Gastrocnemius medialis (tissue), 4 donors: Measurements from ENCODE around the gene SPAG5. TPM values are rescaled to one million over a fixed set of nuclear protein-coding genes. Genes with fewer than 3 reads are reported as not detected.
"Not testable (repeated sequence)": the region's sequence is repeated elsewhere in the genome, so short reads cannot be mapped to it uniquely, and the experiment has no call there.

ENCODE experiments used
- ATAC-seq, 2 donors: fragments of 150-250 bp; one replicate each; pipeline ENCODE4 v1.9.1; 2016
- DNase-seq, 2 donors: peaks; one replicate each; pipeline ENCODE4 v3.0.0-alpha.2; 2019
- H3K27ac ChIP-seq, 4 donors: fragments of 200-600 bp; sonication (generic); 1 replicate in 1 of 4; 2 replicates in 3 of 4; pipeline ENCODE4 v1.5.1; 2016 to 2018; ENCODE audit warnings: mild to moderate bottlenecking in 2 of 4, moderate library complexity in 1 of 4
- H3K27me3 ChIP-seq, 3 donors: fragments of 200-600 bp; sonication (generic) in 2 of 3; 1 replicate in 1 of 3; 2 replicates in 2 of 3; pipeline versions ENCODE4 v1.5.1 to v1.6.0; 2016 to 2019; ENCODE audit warnings: mild to moderate bottlenecking in 1 of 3, moderate library complexity in 1 of 3
- H3K36me3 ChIP-seq, 2 donors: fragments of 200-600 bp; sonication (generic) in 1 of 2; one replicate each; pipeline ENCODE4 v1.5.1; 2017 to 2018
- H3K4me1 ChIP-seq, 2 donors: fragments of 200-600 bp; sonication (generic) in 1 of 2; one replicate each; pipeline ENCODE4 v1.5.1; 2016 to 2017; ENCODE audit warnings: mild to moderate bottlenecking in 2 of 2
- H3K4me3 ChIP-seq, 4 donors: fragments of 200-600 bp; sonication (generic) in 3 of 4; 1 replicate in 1 of 4; 2 replicates in 3 of 4; pipeline ENCODE4 v1.5.1; 2016 to 2019; ENCODE audit warnings: mild to moderate bottlenecking in 2 of 4
- H3K9me3 ChIP-seq, 3 donors: fragments of 200-600 bp; sonication (generic) in 2 of 3; 1 replicate in 1 of 3; 2 replicates in 2 of 3; pipeline ENCODE4 v1.5.1; 2016 to 2019
- CTCF ChIP-seq, 5 experiments: fragments of 450-650 bp in 3 of 5; fragments of 200-600 bp in 2 of 5; sonication (generic) in 2 of 5; IDR thresholded peaks in 4 of 5; conservative IDR thresholded peaks in 1 of 5; 1 replicate in 4 of 5; 2 replicates in 1 of 5; pipeline ENCODE4 v1.5.1; 2016 to 2019; ENCODE audit warnings: antibody characterized with exemption in 5 of 5, mild to moderate bottlenecking in 3 of 5, moderate library complexity in 3 of 5
- POLR2A ChIP-seq, 2 donors: fragments of 450-650 bp; IDR thresholded peaks; one replicate each; pipeline ENCODE4 v1.6.1; 2017; ENCODE audit warnings: antibody characterized with exemption in 2 of 2, mild to moderate bottlenecking in 2 of 2, moderate library complexity in 2 of 2
- in situ Hi-C, 4 donors: fragments of 200-750 bp; cut with MboI; loops; one replicate each; pipeline versions ENCODE4 v1.15.0 to v1.8.0; 2017; ENCODE audit warnings: low sequenced_read_pairs in 4 of 4
- intact Hi-C: fragments of 100-400 bp; cut with DNase I; formaldehyde crosslinking; loops from one replicate; pipeline ENCODE4 v1.15.1; 2023; ENCODE audit warnings: low total_unique reads
- total RNA-seq, 4 donors: library from RNA; depleted of rRNA; stranded (reverse); fragments of >200 nt; gene quantifications; one replicate each; pipeline versions ENCODE4 v1.1.0 to v1.2.3, GENCODE V29; 2016

SPAG5 gene
- total RNA-seq, 4 donors from 2014 or later: 0.41 to 1.5 (median 0.96) TPM

GRCh38 chr17:28612531-28612930 is 13.7 kb upstream of the SPAG5 start:
- no peaks in the 10 kb centered on the region for H3K9me3 ChIP-seq
- intact Hi-C loops (loop anchor here (10.0 kb wide), 1 partner anchor 378 kb away; no protein-coding TSS in a partner anchor), in situ Hi-C loops (loop anchor here in 1 of 4 donors (10.0 kb wide), 1 partner anchor 118 kb away; no protein-coding TSS in a partner anchor)
- ATAC-seq (no peak), DNase-seq (no peak)
- TF ChIP-seq CTCF (IDR thresholded peaks at IDR 0.05 in 4 of 5, conservative IDR thresholded peaks at IDR 0.05 in 1 of 5) (no peak), POLR2A (IDR thresholded peaks at IDR 0.05) (no peak)
- H3K36me3 ChIP-seq: peaks cover 0 to 61% of the 10 kb centered on the region in 2 donors
- no peaks in the 10 kb centered on the region for H3K27me3 ChIP-seq
- H3K4me1 ChIP-seq: no peaks in the 10 kb centered on the region
- H3K27ac ChIP-seq: no peak overlapping the region
- no peak overlapping the region for H3K4me3 ChIP-seq

GRCh38 chr17:28610376-28610775 is 11.6 kb upstream of the SPAG5 start:
- no peak for ATAC-seq
- no peak for DNase-seq
- TF ChIP-seq POLR2A (IDR thresholded peaks at IDR 0.05): no peak
- no peak for TF ChIP-seq CTCF (IDR thresholded peaks at IDR 0.05 in 4 of 5, conservative IDR thresholded peaks at IDR 0.05 in 1 of 5)
- Histone ChIP-seq H3K27me3 (no peaks in the 10 kb centered on the region), H3K36me3 (peaks cover 0 to 39% of the 10 kb centered on the region in 2 donors), H3K9me3 (no peaks in the 10 kb centered on the region), H3K4me3 (no peak overlapping the region), H3K27ac (no peak overlapping the region), H3K4me1 (no peaks in the 10 kb centered on the region)
- in situ Hi-C loops (loop anchor here in 1 of 4 donors (10.0 kb wide), 1 partner anchor 116 kb away; no protein-coding TSS in a partner anchor), intact Hi-C loops (loop anchor here (10.0 kb wide), 1 partner anchor 376 kb away; no protein-coding TSS in a partner anchor)

- intact Hi-C loops, H3K9me3 ChIP-seq, H3K27ac ChIP-seq, H3K36me3 ChIP-seq, H3K4me3 ChIP-seq, in situ Hi-C loops, DNase-seq, H3K27me3 ChIP-seq, H3K4me1 ChIP-seq, ATAC-seq: not testable (repeated sequence)
Measured at GRCh38 chr17:28604031-28604430, 5.2 kb upstream of the SPAG5 start.

- ATAC-seq: peak; percentile 73 to 74
- Histone ChIP-seq H3K27me3 (no peaks in the 10 kb centered on the region), H3K36me3 (no peaks in the 10 kb centered on the region), H3K27ac (peak overlapping the region; percentile 81 to 86 (median 85)), H3K4me1 (peaks cover 5% of the 10 kb centered on the region in 2 donors), H3K9me3 (no peaks in the 10 kb centered on the region), H3K4me3 (peak overlapping the region; percentile 51 to 69 (median 66))
- TF ChIP-seq CTCF (IDR thresholded peaks at IDR 0.05 in 4 of 5, conservative IDR thresholded peaks at IDR 0.05 in 1 of 5) (no peak), POLR2A (IDR thresholded peaks at IDR 0.05) (no peak)
- in situ Hi-C loops (no loop called here), intact Hi-C loops (loop anchor here (2.0 kb wide), 1 partner anchor 47 kb away; the partner anchor contains the start of gene UNC119)
- peak in 1 of 2 donors; percentile 43 for DNase-seq
Measured at GRCh38 chr17:28599311-28600184, 723 bp upstream of the SPAG5 start.

GRCh38 chr17:28598389-28598788 is 436 bp downstream of the SPAG5 start:
- DNase-seq (no peak), ATAC-seq (no peak)
- Histone ChIP-seq H3K4me1 (peaks cover 5% of the 10 kb centered on the region in 2 donors), H3K4me3 (peak overlapping the region; percentile 51 to 69 (median 66)), H3K27ac (peak overlapping the region in 1 of 4 donors; percentile 84), H3K9me3 (no peaks in the 10 kb centered on the region), H3K36me3 (no peaks in the 10 kb centered on the region), H3K27me3 (no peaks in the 10 kb centered on the region)
- in situ Hi-C loops: no loop called here
- TF ChIP-seq CTCF (IDR thresholded peaks at IDR 0.05 in 4 of 5, conservative IDR thresholded peaks at IDR 0.05 in 1 of 5): no peak
- no peak for TF ChIP-seq POLR2A (IDR thresholded peaks at IDR 0.05)
- intact Hi-C loops: loop anchor here (2.0 kb wide), 1 partner anchor 46 kb away; the partner anchor contains the start of gene UNC119
